ENCODE results near the gene CEP55.
A peak's percentile ranks its signal among the peaks of the same experiment; 100 is the strongest.

Gene CEP55

DNA sequence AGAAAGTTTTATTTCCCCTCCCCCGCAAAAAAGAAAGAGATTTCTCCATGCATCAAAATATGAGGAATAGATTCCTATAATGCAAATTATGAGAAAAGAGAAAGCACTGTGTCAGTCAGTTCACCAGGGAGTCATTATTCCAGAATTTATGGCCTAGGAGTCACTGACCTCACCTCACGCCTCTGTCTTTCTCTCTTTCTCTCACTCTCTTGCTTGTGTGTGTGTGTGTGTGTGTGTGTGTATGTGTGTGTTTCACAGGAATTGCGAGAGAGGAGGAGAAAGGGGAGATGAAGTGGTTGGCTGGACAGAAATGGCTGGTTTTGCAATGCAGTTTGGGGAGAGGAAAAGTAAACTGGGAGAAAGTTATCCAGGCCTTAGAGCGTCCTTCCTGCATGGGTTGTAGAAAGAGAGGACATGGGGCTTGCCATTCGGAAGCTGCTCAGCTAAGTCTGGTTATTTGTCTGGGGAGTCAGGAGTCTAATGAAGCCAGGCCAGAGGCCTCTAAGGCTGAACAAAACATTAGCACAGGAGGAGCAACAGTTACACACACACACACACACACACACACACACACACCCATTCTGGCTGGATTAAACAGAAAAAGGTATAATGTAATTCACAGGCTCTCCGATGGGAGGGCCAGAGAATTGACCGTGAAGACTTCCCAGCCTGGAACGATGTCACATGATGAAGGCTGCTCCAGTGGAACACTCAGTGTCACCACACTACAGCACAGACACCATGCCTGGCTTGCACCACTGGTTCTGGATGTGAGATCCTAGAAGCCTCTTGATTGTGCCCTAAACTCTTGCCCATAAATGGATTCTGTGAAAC is 57.3 kb downstream of the CEP55 start:
- no peak for DNase-seq (ENCODE audit: low read depth)
- no peak for TF ChIP-seq CTCF (conservative IDR thresholded peaks at IDR 0.05; ENCODE audit: low read depth, low read length)
- no peak overlapping the region for H3K4me3 ChIP-seq (ENCODE audit: low read length)

GRCh38 chr10:93554316-93554663 is 57.9 kb downstream of the CEP55 start:
- TF ChIP-seq CTCF (conservative IDR thresholded peaks at IDR 0.05; ENCODE audit: low read depth, low read length) = no peak
- no peak overlapping the region for H3K4me3 ChIP-seq (ENCODE audit: low read length)
- no peak for DNase-seq (ENCODE audit: low read depth)

- peak; percentile 85 for TF ChIP-seq CTCF (conservative IDR thresholded peaks at IDR 0.05; ENCODE audit: low read depth, low read length)
These were observed 58.5 kb downstream of the CEP55 start for GRCh38 chr10:93554760-93555432.

GRCh38 chr10:93559490-93559889 is 63.1 kb downstream of the CEP55 start:
- no peak for TF ChIP-seq CTCF (conservative IDR thresholded peaks at IDR 0.05; ENCODE audit: low read depth, low read length)
- no peak overlapping the region for H3K4me3 ChIP-seq (ENCODE audit: low read length)
- DNase-seq (ENCODE audit: low read depth) = no peak

More at GRCh38 chr10:93554760-93555432, 58.5 kb downstream of the CEP55 start:
- DNase-seq (ENCODE audit: low read depth) = no peak
- H3K4me3 ChIP-seq (ENCODE audit: low read length) = no peak overlapping the region

GRCh38 chr10:93560541-93560940 is 64.1 kb downstream of the CEP55 start:
- no peak for TF ChIP-seq CTCF (conservative IDR thresholded peaks at IDR 0.05; ENCODE audit: low read depth, low read length)
- DNase-seq (ENCODE audit: low read depth) = no peak
- no peak overlapping the region for H3K4me3 ChIP-seq (ENCODE audit: low read length)

DNA sequence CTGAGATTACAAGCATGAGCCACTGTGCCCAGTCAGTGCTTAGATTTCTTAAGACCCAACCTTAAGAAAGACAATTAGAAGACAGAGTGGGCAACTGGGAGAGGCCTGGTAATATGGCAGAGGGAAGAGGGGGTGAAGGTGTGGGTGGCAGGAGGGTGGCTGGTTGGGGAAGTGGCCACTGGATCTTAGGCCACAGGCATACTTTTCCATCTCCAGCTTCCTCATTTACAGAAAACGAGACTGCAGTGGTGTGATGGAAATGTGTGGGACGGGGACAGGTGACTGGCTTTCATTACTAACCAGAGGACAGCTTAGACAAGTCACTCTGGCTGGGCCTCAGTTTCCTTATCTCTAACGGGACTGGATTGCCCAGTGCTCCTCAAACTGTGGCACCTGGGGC is 69.0 kb downstream of the CEP55 start:
- H3K4me3 ChIP-seq (ENCODE audit: low read length) = no peak overlapping the region
- DNase-seq (ENCODE audit: low read depth) = no peak
- TF ChIP-seq CTCF (conservative IDR thresholded peaks at IDR 0.05; ENCODE audit: low read depth, low read length) = no peak
